ENCODE data around the gene PLCXD3. TPM values are rescaled to one million over a fixed set of nuclear protein-coding genes. Genes with fewer than 3 reads are reported as not detected.
A peak's percentile ranks its signal among the peaks of the same experiment; 100 is the strongest.

The PLCXD3 gene
- total RNA-seq, 1 donor from 2014 or later = 79.3 TPM

GRCh38 chr5:41277476-41278245 is 232.7 kb downstream of the PLCXD3 start:
- ATAC-seq (ENCODE audit: poor library complexity) (no peak), DNase-seq (no peak)
- intact Hi-C loops (cut with DNase I) = loop anchor here (10.0 kb wide), 1 partner anchor 373 kb away; the partner anchor contains the start of gene C7

- DNase-seq = no peak
- intact Hi-C loops (cut with DNase I) = loop anchor here (10.0 kb wide), 1 partner anchor 371 kb away; the partner anchor contains the start of gene C7
- ATAC-seq (ENCODE audit: poor library complexity) = no peak
Observed at GRCh38 chr5:41275813-41276512, 234.4 kb downstream of the PLCXD3 start.

- ATAC-seq (ENCODE audit: poor library complexity) = peak; percentile 95
- DNase-seq = no peak
- intact Hi-C loops (cut with DNase I) = loop anchor here (5.0 to 10.0 kb wide), 2 partner anchors 252 to 366 kb away; partner anchors contain the start of gene C7
Observed at GRCh38 chr5:41270423-41271251, 239.8 kb downstream of the PLCXD3 start.

- intact Hi-C loops (cut with DNase I) = no loop called here
- DNase-seq = no peak
- ATAC-seq (ENCODE audit: poor library complexity) = no peak
Observed at GRCh38 chr5:41268894-41269293, 241.5 kb downstream of the PLCXD3 start.

GRCh38 chr5:41266377-41266776 is 244.0 kb downstream of the PLCXD3 start:
- no peak for DNase-seq
- intact Hi-C loops (cut with DNase I) = no loop called here
- no peak for ATAC-seq (ENCODE audit: poor library complexity)

- peak; percentile 77 for ATAC-seq (ENCODE audit: poor library complexity)
- intact Hi-C loops (cut with DNase I) = no loop called here
- DNase-seq = no peak
Observed at GRCh38 chr5:41264019-41264418, 246.4 kb downstream of the PLCXD3 start.

- intact Hi-C loops (cut with DNase I) = no loop called here
- peak; percentile 7 for ATAC-seq (ENCODE audit: poor library complexity)
Observed at GRCh38 chr5:41263335-41263734, 247.1 kb downstream of the PLCXD3 start.

More at GRCh38 chr5:41263335-41263734, 247.1 kb downstream of the PLCXD3 start:
- DNase-seq = no peak

Measured in Right ventricle myocardium superior (tissue), 1 donor.